K562 (cell line): ENCODE measurements around the gene RNF212B. TPM values are rescaled to one million over a fixed set of nuclear protein-coding genes. Genes with fewer than 3 reads are reported as not detected.

Source experiments
- BRF1 ChIP-seq: IDR thresholded peaks from 3 replicates; pipeline ENCODE4 v1.6.1; 2011; ENCODE audit warnings: borderline replicate concordance, mild to moderate bottlenecking; ENCODE audit not compliant: insufficient read length; ENCODE audit errors: extremely low read depth
- CTBP1 ChIP-seq: fragments of 450-650 bp; IDR thresholded peaks from 2 replicates; pipeline ENCODE4 v1.6.1; 2016; ENCODE audit warnings: borderline replicate concordance
- FOXO4 ChIP-seq: fragments of 450-650 bp; formaldehyde crosslinking; IDR thresholded peaks from 2 replicates; pipeline ENCODE4 v1.4.0; 2020; ENCODE audit warnings: mild to moderate bottlenecking, moderate library complexity
- KAT7 ChIP-seq: sonication (generic); formaldehyde crosslinking; IDR thresholded peaks from 2 replicates; pipeline ENCODE4 v1.8.0; 2022; ENCODE audit warnings: missing genetic modification reagents, mild to moderate bottlenecking, borderline replicate concordance
- NR4A1 ChIP-seq, 2 experiments: fragments of 250-450 bp in 1 of 2; fragments of 450-650 bp in 1 of 2; sonication (Bioruptor Pico) in 1 of 2; IDR thresholded peaks; 2 replicates each; pipeline versions ENCODE4 v1.4.0 to v1.6.1; 2016 to 2020; ENCODE audit warnings: mild to moderate bottlenecking in 2 of 2, missing compliant biosample characterization in 1 of 2, missing genetic modification characterization in 1 of 2, moderate library complexity in 1 of 2
- NUFIP1 ChIP-seq: fragments of 450-650 bp; IDR thresholded peaks from 2 replicates; pipeline ENCODE4 v1.6.1; 2018; ENCODE audit not compliant: partially characterized antibody
- ZNF76 ChIP-seq: fragments of 250-450 bp; sonication (Bioruptor Pico); IDR thresholded peaks from 2 replicates; pipeline ENCODE4 v1.4.0; 2020; ENCODE audit warnings: mild to moderate bottlenecking, moderate library complexity, borderline replicate concordance
- polyA plus RNA-seq, 8 experiments: library from polyadenylated mRNA; depleted of rRNA in 4 of 8; stranded (reverse) in 5 of 8; unstranded in 3 of 8; fragments of >200 nt; fragmentation: Nextera tagmentation in 2 of 8; fragmentation: Illumina TruSeq in 1 of 8; extraction: Ambion mirVana in 2 of 8; extraction: Trizol in 1 of 8; gene quantifications; 2 replicates each; pipeline versions ENCODE4 v1.2.1 to v1.2.3, GENCODE V29; 2011 to 2014; ENCODE audit warnings: inconsistent platforms in 1 of 8, missing spikeins in 1 of 8
- total RNA-seq, 7 experiments: library from RNA; depleted of rRNA in 6 of 7; stranded (reverse); fragments of >200 nt in 6 of 7; fragmentation: Illumina TruSeq in 2 of 7; extraction: Trizol in 2 of 7; gene quantifications; 2 replicates each; pipeline versions ENCODE4 v1.2.1 to v1.2.3, GENCODE V29; 2011 to 2021; ENCODE audit warnings: low replicate concordance in 1 of 7

The RNF212B gene
- total and polyA plus RNA-seq, 9 of the 15 experiments (the other 6 are each of a cell fraction or from before 2014, with no cell fraction given): 0.15 to 0.43 (median 0.27) TPM; not detected in 3

DNA sequence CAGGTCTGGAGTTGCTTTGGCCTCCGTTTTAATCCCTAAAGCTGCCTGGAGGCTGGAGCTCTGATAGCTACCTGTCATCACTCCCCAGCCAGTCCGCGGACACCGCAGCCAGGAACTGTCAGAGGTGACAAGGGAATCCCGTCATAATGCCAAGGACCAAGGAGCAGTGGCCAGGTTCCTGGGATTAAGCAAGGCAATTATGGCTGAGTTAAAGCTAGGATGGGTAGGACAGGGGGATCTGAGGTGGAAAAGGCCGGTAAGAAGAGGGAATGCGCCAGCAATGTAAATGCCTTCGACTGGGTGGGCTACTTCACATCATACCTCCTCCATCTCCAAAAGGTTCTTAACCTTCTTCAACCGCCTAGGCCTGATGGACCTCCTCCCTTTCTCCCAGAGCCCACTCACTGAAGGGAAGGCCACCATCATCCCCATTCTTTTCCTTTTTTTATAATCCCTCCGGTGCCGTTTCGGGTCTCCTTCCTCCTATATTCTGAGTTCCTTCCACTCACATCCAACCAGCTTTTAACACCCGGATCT, 63.0 kb downstream of the RNF212B start (continued):
- TF ChIP-seq NUFIP1 (no peak), NR4A1 (CRISPR knock-in tag; IDR thresholded peaks at IDR 0.05) (no peak), NR4A1 (tag; IDR thresholded peaks at IDR 0.05) (no peak), KAT7 (CRISPR knock-in tag) (0 out of 2 replicates have a peak, but pooled peaks have one; percentile 10), ZNF76 (CRISPR knock-in tag) (0 out of 2 replicates have a peak, but pooled peaks have one; percentile 28), BRF1 (no peak), CTBP1 (peak; percentile 36; the same call in 1 of the 2 replicates), FOXO4 (CRISPR knock-in tag) (peak; percentile 63; the same call in 1 of the 2 replicates)
